ENCODE data around the gene ZAP70.

The ZAP70 gene

DNA sequence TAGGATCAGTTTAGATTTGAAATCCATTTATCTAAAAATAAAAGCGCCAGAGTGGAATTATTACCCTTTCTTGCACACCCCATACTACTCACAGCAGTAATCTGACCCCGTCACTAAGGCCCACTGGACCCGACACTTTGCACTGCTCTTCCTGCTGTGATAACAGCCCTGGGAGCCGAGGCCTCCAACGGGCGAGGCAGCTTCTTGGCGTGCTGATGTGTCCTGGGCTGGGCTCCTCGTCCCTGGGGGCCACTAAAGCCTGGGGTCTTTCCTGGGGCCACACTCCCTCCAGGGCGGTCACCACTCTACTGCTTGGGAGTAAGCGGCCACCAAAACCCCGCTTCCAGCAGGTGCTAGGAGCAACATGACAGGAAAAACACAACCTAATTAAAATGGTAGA, 61.7 kb downstream of the ZAP70 start:
- no peak for DNase-seq (ENCODE audit: extremely low read depth in 1 of 2, low read depth in 1 of 2)

DNA sequence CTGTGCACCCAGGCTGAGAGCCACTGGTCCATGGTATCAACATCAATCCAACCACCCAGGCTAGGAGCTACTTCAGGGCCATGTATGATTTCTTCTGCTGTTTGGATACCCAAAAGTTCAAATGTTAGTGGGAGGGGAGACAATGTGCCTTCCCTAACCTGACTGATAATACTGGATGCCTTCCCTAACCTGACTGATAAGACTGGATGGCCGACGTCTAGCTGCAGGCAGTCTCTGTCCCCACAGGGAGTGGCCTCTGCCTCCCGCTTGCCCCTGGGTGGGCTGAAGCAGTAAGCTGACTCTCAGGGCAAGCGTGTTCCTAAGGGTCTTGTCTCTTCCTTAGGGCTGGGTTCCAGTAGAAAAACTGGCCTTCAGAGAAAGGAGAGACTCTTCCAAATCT, 65.8 kb downstream of the ZAP70 start:
- DNase-seq (ENCODE audit: extremely low read depth in 1 of 2, low read depth in 1 of 2): no peak

- no peak for DNase-seq (ENCODE audit: extremely low read depth in 1 of 2, low read depth in 1 of 2)
Measured at GRCh38 chr2:97781981-97782380, 68.6 kb downstream of the ZAP70 start.

DNA sequence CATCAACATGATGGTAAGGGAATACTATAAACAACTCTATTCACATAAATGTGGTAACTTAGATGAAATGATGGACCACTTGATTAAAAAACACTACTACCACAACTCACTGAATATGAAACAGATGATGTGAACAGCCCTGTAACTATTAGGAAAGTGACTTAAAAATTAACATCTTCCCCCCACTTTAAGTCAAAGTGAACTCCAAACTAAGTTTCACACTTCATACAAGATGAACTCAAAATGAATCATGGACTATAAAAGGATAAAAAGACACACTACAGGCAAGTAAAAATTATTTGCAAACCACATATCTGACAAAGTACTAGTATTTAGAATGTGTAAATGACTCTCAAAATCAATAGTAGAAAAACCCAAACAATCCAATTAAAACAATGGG, 71.6 kb downstream of the ZAP70 start:
- no peak for DNase-seq (ENCODE audit: extremely low read depth in 1 of 2, low read depth in 1 of 2)

DNA sequence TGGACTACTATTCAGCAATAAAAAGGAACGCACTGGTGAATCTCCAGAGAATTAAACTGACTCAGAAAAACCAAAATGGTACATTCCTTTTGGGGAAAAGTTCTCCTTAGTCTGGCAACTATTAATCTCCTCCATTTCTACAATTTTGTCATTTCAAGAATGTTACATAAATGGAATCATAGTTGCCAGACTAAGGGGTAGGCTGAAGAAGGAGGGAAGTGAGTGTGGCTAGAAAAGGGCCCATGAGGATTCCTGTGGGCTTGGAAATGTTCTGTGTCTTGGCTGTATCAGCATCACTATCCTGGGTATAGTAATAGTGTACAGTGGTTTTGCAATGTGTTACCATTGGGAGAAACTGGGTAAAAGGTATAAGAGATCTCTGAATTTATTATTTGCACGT, 72.4 kb downstream of the ZAP70 start:
- no peak for DNase-seq (ENCODE audit: extremely low read depth in 1 of 2, low read depth in 1 of 2)

DNA sequence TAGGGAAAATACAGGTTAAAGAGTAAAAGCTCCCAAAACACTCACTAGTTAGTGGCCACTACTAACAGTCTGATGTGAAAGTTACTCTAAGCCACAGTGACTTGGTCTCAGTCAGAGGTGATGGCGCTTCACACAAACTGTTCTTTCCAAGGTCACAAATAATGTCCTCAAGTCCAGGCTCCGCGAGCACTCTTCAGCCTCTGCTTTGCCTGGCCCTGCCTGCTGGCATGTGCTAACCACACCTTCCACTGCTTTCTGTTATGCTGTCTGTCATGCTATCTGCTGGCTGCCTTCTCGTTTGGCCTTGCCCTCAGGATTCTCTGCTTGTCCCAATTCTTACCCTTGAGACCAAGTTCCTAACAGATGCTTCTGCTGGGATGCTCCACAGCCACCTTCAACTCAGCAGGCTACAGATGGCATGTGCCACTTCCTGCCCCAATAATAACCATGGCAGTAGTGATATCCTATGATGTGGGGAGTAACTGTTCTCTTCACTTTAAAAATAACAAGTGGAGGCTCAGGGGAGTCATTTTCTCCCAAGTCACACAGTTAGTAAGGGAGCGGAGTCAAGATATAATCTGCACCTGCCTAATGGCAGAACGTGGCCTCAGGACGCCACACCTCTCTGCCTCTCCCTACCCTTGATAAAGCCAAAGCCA, 75.7 kb downstream of the ZAP70 start:
- no peak for DNase-seq (ENCODE audit: extremely low read depth in 1 of 2, low read depth in 1 of 2)

All from activated CD8-positive, alpha-beta memory T cell treated with anti-CD3 and anti-CD28 coated beads for 1 hour (primary cell).